Activated naive CD4-positive, alpha-beta T cell (primary cell): Measurements from ENCODE around the gene CASZ1.

Experiments
- DNase-seq, 4 experiments: peaks; one replicate each; lab custom pipeline; 2025; lab: John Stamatoyannopoulos, UW

CASZ1 gene

GRCh38 chr1:10728595-10729410 lies 67.6 kb downstream of the CASZ1 start:
- DNase-seq = no peak

- DNase-seq = no peak
Measured at GRCh38 chr1:10727751-10728232, 68.7 kb downstream of the CASZ1 start.

GRCh38 chr1:10726355-10726754 lies 70.1 kb downstream of the CASZ1 start:
- no peak for DNase-seq

GRCh38 chr1:10724948-10725847 lies 71.2 kb downstream of the CASZ1 start:
- no peak for DNase-seq

- DNase-seq = no peak
Measured at GRCh38 chr1:10724511-10724910, 71.9 kb downstream of the CASZ1 start.

- no peak for DNase-seq
Measured at GRCh38 chr1:10724052-10724494, 72.4 kb downstream of the CASZ1 start.

- DNase-seq = no peak
Measured at GRCh38 chr1:10723317-10723716, 73.1 kb downstream of the CASZ1 start.

- no peak for DNase-seq
Measured at GRCh38 chr1:10722803-10723202, 73.6 kb downstream of the CASZ1 start.

GRCh38 chr1:10721381-10722321 lies 74.8 kb downstream of the CASZ1 start:
- no peak for DNase-seq

- no peak for DNase-seq
Measured at GRCh38 chr1:10720635-10721034, 75.8 kb downstream of the CASZ1 start.

- DNase-seq = no peak
Measured at GRCh38 chr1:10718083-10718415, 78.4 kb downstream of the CASZ1 start.

GRCh38 chr1:10717296-10718082 lies 79.0 kb downstream of the CASZ1 start:
- DNase-seq = no peak

- DNase-seq = no peak
Measured at GRCh38 chr1:10716840-10717239, 79.6 kb downstream of the CASZ1 start.

GRCh38 chr1:10714337-10715114 lies 81.9 kb downstream of the CASZ1 start:
- DNase-seq = no peak

GRCh38 chr1:10713614-10714013 lies 82.8 kb downstream of the CASZ1 start:
- no peak for DNase-seq

GRCh38 chr1:10712568-10713362 lies 83.7 kb downstream of the CASZ1 start:
- no peak for DNase-seq

- DNase-seq = no peak
Measured at GRCh38 chr1:10710489-10710888, 86.0 kb downstream of the CASZ1 start.

- no peak for DNase-seq
Measured at GRCh38 chr1:10709646-10710045, 86.8 kb downstream of the CASZ1 start.

GRCh38 chr1:10709165-10709564 lies 87.3 kb downstream of the CASZ1 start:
- DNase-seq = no peak
